GM23248 (cell line): ENCODE measurements around the gene TENM3. TPM values are rescaled to one million over a fixed set of nuclear protein-coding genes. Genes with fewer than 3 reads are reported as not detected.

Source experiments
- DNase-seq: peaks from one replicate; pipeline ENCODE4 v3.0.0-alpha.2; 2015
- H2AFZ ChIP-seq: fragments of 200-600 bp; sonication (generic); 2 replicates; pipeline ENCODE4 v1.6.1; 2016; ENCODE audit warnings: antibody characterized with exemption
- H3F3A ChIP-seq: fragments of 200-600 bp; sonication (generic); 2 replicates; pipeline ENCODE4 v1.6.1; 2016; ENCODE audit warnings: mild to moderate bottlenecking, antibody characterized with exemption, mixed run types; ENCODE audit not compliant: insufficient read depth
- H3K27ac ChIP-seq: fragments of 200-600 bp; sonication (generic); 2 replicates; pipeline ENCODE4 v1.5.1; 2016; ENCODE audit warnings: mild to moderate bottlenecking
- H3K27me3 ChIP-seq: fragments of 200-600 bp; sonication (generic); replicated peaks from 2 replicates; pipeline ENCODE4 v1.6.1; 2016; ENCODE audit warnings: mild to moderate bottlenecking; ENCODE audit not compliant: insufficient read depth
- H3K36me3 ChIP-seq: fragments of 200-600 bp; sonication (generic); 2 replicates; pipeline ENCODE4 v1.6.1; 2016; ENCODE audit warnings: low read depth, mild to moderate bottlenecking
- H3K4me1 ChIP-seq: fragments of 200-600 bp; sonication (generic); 2 replicates; pipeline ENCODE4 v1.6.1; 2016; ENCODE audit warnings: mild to moderate bottlenecking; ENCODE audit not compliant: insufficient read depth
- H3K4me2 ChIP-seq: fragments of 200-600 bp; sonication (generic); one replicate; pipeline ENCODE4 v1.6.1; 2016; ENCODE audit warnings: mild to moderate bottlenecking; ENCODE audit not compliant: unreplicated experiment
- H3K4me3 ChIP-seq: fragments of 200-600 bp; sonication (generic); 2 replicates; pipeline ENCODE4 v1.5.1; 2016; ENCODE audit warnings: mild to moderate bottlenecking
- H3K79me2 ChIP-seq: fragments of 200-600 bp; sonication (generic); 2 replicates; pipeline ENCODE4 v1.6.1; 2016; ENCODE audit warnings: mild to moderate bottlenecking; ENCODE audit not compliant: insufficient read depth
- H3K9ac ChIP-seq: fragments of 200-600 bp; sonication (generic); 2 replicates; pipeline ENCODE4 v1.6.1; 2016; ENCODE audit warnings: mild to moderate bottlenecking
- H3K9me2 ChIP-seq: fragments of 200-600 bp; sonication (generic); 2 replicates; pipeline ENCODE4 v1.6.1; 2016; ENCODE audit warnings: mixed run types, mild to moderate bottlenecking, moderate library complexity; ENCODE audit not compliant: insufficient read depth
- H3K9me3 ChIP-seq: fragments of 200-600 bp; sonication (generic); one replicate; pipeline ENCODE4 v1.6.1; 2017; ENCODE audit warnings: low read depth
- H4K20me1 ChIP-seq: fragments of 200-600 bp; sonication (generic); 2 replicates; pipeline ENCODE4 v1.6.0; 2016; ENCODE audit not compliant: insufficient read depth
- EZH2 ChIP-seq: fragments of 200-600 bp; sonication (generic); IDR thresholded peaks from 2 replicates; pipeline ENCODE4 v1.6.1; 2018; ENCODE audit warnings: antibody characterized with exemption, mild to moderate bottlenecking; ENCODE audit not compliant: insufficient read depth, poor library complexity, severe bottlenecking
- EZH2phosphoT487 ChIP-seq: fragments of 200-600 bp; sonication (generic); IDR thresholded peaks from 2 replicates; pipeline ENCODE4 v1.6.1; 2018; ENCODE audit warnings: antibody characterized with exemption, moderate library complexity, mild to moderate bottlenecking, low read depth; ENCODE audit not compliant: insufficient read depth
- WGBS, 2 experiments: methylation state at CpG; one replicate each; pipeline ENCODE4 v1.1.6; 2015 to 2017; ENCODE audit warnings: low lambda C conversion rate in 2 of 2, low coverage in 1 of 2; ENCODE audit errors: missing lambda C conversion rate in 2 of 2; 5-methylcytosine and 5-hydroxymethylcytosine counted together
- in situ Hi-C: fragments of 300-500 bp; cut with MboI; formaldehyde crosslinking; loops from 2 replicates; pipeline ENCODE4 v1.15.0; 2020
- polyA plus RNA-seq: library from polyadenylated mRNA; unstranded; fragments of >200 nt; fragmentation: Nextera tagmentation; extraction: Ambion mirVana; gene quantifications from 2 replicates; pipeline ENCODE4 v1.2.1, GENCODE V29; 2016
- total RNA-seq: library from RNA; depleted of rRNA; stranded (reverse); fragments of >200 nt; shearing (Covaris generic); gene quantifications from 2 replicates; pipeline ENCODE4 v1.2.3, GENCODE V29; 2014

The TENM3 gene
- total and polyA plus RNA-seq, 2 experiments from 2014 or later: 0.83 to 8.1 TPM

GRCh38 chr4:182711211-182711610 lies 468.0 kb downstream of the TENM3 start:
- WGBS, 2 experiments: 24 to 35% methylated on average over 2 of the region's 2 CpGs
- Histone ChIP-seq H3K9me2 (no peaks in the 10 kb centered on the region), H2AFZ (no peak overlapping the region), H3K4me2 (no peak overlapping the region), H4K20me1 (no peaks in the 10 kb centered on the region), H3K27ac (no peak overlapping the region), H3K9ac (no peak overlapping the region), H3K36me3 (no peaks in the 10 kb centered on the region), H3K27me3 (no peaks in the 10 kb centered on the region), H3F3A (no peaks in the 10 kb centered on the region), H3K4me3 (no peak overlapping the region), H3K4me1 (no peaks in the 10 kb centered on the region), H3K79me2 (no peaks in the 10 kb centered on the region), H3K9me3 (no peaks in the 10 kb centered on the region)
- no peak for DNase-seq
- in situ Hi-C loops: no loop called here
- no peak for TF ChIP-seq EZH2
- no peak for TF ChIP-seq EZH2phosphoT487

- Histone ChIP-seq H3K36me3 (no peaks in the 10 kb centered on the region), H3K9me2 (no peaks in the 10 kb centered on the region), H3K4me1 (no peaks in the 10 kb centered on the region), H3K79me2 (no peaks in the 10 kb centered on the region), H4K20me1 (no peaks in the 10 kb centered on the region), H3K4me2 (no peak overlapping the region), H3K4me3 (no peak overlapping the region), H3K9ac (no peak overlapping the region), H3F3A (no peaks in the 10 kb centered on the region), H2AFZ (no peak overlapping the region), H3K27ac (no peak overlapping the region), H3K9me3 (no peaks in the 10 kb centered on the region), H3K27me3 (no peaks in the 10 kb centered on the region)
- no peak for DNase-seq
- TF ChIP-seq EZH2: no peak
- no peak for TF ChIP-seq EZH2phosphoT487
- 23 to 36% methylated on average over 3 of the region's 3 CpGs for WGBS, 2 experiments
- in situ Hi-C loops: no loop called here
Measured at GRCh38 chr4:182715548-182715947, 472.3 kb downstream of the TENM3 start.

DNA sequence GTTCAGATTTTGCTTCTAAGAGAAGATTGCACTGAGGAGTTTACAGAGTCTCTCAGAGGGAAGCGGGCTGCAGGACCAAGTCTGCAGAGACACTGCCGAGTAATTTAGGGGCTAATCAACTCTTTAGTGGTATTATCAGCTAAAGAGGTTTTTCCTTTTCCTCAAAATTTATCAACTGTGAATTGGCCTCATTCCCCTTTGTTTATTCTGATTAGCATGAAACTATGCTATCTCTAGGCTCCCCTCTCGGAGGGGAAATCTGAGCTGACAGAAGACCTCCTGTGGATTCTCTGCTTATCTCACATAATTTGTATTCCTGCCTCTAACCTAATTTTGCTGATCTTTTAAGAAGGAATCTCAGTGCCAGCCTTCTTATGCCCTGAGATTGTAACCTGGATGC lies 473.0 kb downstream of the TENM3 start:
- H2AFZ ChIP-seq: no peak overlapping the region
- no peaks in the 10 kb centered on the region for H3K27me3 ChIP-seq
- no peak overlapping the region for H3K27ac ChIP-seq
- no peaks in the 10 kb centered on the region for H3K9me3 ChIP-seq
- no peaks in the 10 kb centered on the region for H3F3A ChIP-seq
- H3K79me2 ChIP-seq: no peaks in the 10 kb centered on the region
- H3K9me2 ChIP-seq: no peaks in the 10 kb centered on the region
- 42 to 50% methylated on average over 3 of the region's 3 CpGs for WGBS, 2 experiments
- DNase-seq: no peak
- in situ Hi-C loops: no loop called here
- TF ChIP-seq EZH2phosphoT487 (no peak), EZH2 (no peak)
- H3K4me2 ChIP-seq: no peak overlapping the region
- no peaks in the 10 kb centered on the region for H3K4me1 ChIP-seq
- no peaks in the 10 kb centered on the region for H4K20me1 ChIP-seq
- no peaks in the 10 kb centered on the region for H3K36me3 ChIP-seq
- no peak overlapping the region for H3K4me3 ChIP-seq
- no peak overlapping the region for H3K9ac ChIP-seq

GRCh38 chr4:182717788-182718583 lies 474.8 kb downstream of the TENM3 start:
- Histone ChIP-seq H4K20me1 (no peaks in the 10 kb centered on the region), H3K79me2 (no peaks in the 10 kb centered on the region), H3K4me1 (no peaks in the 10 kb centered on the region), H3K4me3 (no peak overlapping the region), H3F3A (no peaks in the 10 kb centered on the region), H3K27ac (no peak overlapping the region), H3K9ac (no peak overlapping the region), H3K9me2 (no peaks in the 10 kb centered on the region), H2AFZ (no peak overlapping the region), H3K4me2 (no peak overlapping the region), H3K36me3 (no peaks in the 10 kb centered on the region), H3K27me3 (no peaks in the 10 kb centered on the region), H3K9me3 (no peaks in the 10 kb centered on the region)
- no peak for DNase-seq
- in situ Hi-C loops: no loop called here
- no peak for TF ChIP-seq EZH2phosphoT487
- TF ChIP-seq EZH2: no peak
- 19% methylated on average over 6 of the region's 6 CpGs for WGBS, 2 experiments

DNA sequence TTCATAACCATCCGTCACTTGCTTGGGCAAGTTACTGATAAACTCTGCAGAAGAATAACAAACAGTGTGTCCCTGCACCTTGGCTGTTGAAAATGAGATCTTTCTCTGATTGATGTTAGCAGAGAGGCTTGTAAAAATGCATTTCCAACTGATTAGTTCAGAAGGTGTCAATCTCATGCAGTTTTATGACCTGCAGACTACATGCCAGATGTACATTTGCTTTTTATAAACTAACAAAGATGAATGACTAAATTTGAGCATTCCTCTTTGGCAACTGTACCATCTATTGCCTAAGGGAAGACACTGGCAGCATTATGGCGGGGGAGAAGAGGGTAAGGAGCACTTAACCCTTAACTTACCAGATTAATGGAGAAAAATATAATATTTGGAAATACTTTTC lies 481.2 kb downstream of the TENM3 start:
- no peaks in the 10 kb centered on the region for H3K27me3 ChIP-seq
- H3K27ac ChIP-seq: no peak overlapping the region
- no peaks in the 10 kb centered on the region for H3F3A ChIP-seq
- H3K4me3 ChIP-seq: no peak overlapping the region
- no peaks in the 10 kb centered on the region for H3K9me2 ChIP-seq
- no peaks in the 10 kb centered on the region for H3K79me2 ChIP-seq
- H3K4me2 ChIP-seq: no peak overlapping the region
- peak; percentile 16 for DNase-seq
- H3K4me1 ChIP-seq: no peaks in the 10 kb centered on the region
- H3K9ac ChIP-seq: no peak overlapping the region
- in situ Hi-C loops: no loop called here
- H4K20me1 ChIP-seq: no peaks in the 10 kb centered on the region
- 3 to 8% methylated on average over 2 of the region's 2 CpGs for WGBS, 2 experiments
- no peaks in the 10 kb centered on the region for H3K9me3 ChIP-seq
- no peaks in the 10 kb centered on the region for H3K36me3 ChIP-seq
- no peak overlapping the region for H2AFZ ChIP-seq
- TF ChIP-seq EZH2phosphoT487 (no peak), EZH2 (no peak)
